Vagina (tissue), 2 donors: ENCODE measurements around the gene GALNTL6.

Source experiments
- CTCF ChIP-seq, 3 experiments: fragments of 450-650 bp in 2 of 3; fragments of 200-600 bp in 1 of 3; sonication (generic) in 1 of 3; IDR thresholded peaks; one replicate each; pipeline ENCODE4 v1.5.1; 2017 to 2019; ENCODE audit warnings: antibody characterized with exemption in 3 of 3, mild to moderate bottlenecking in 2 of 3, moderate library complexity in 2 of 3
- POLR2A ChIP-seq, 2 donors: fragments of 450-650 bp; IDR thresholded peaks; one replicate each; pipeline ENCODE4 v1.6.1; 2017; ENCODE audit warnings: antibody characterized with exemption in 2 of 2, mild to moderate bottlenecking in 2 of 2, moderate library complexity in 2 of 2
- POLR2AphosphoS5 ChIP-seq, 2 donors: sonication (generic); formaldehyde crosslinking; IDR thresholded peaks; one replicate each; pipeline ENCODE4 v1.9.0; 2017; ENCODE audit warnings: antibody characterized with exemption in 2 of 2, mild to moderate bottlenecking in 2 of 2, low read depth in 1 of 2; ENCODE audit not compliant: insufficient read depth in 1 of 2

GRCh38 chr4:172986114-172986513, 1172.9 kb downstream of the GALNTL6 start:
- no peak for TF ChIP-seq CTCF (IDR thresholded peaks at IDR 0.05)
- TF ChIP-seq POLR2A (IDR thresholded peaks at IDR 0.05): no peak
- no peak for TF ChIP-seq POLR2AphosphoS5 (IDR thresholded peaks at IDR 0.05; ENCODE audit: insufficient read depth in 1 of 2, low read depth in 1 of 2)
